NCI-H128 (cell line): ENCODE measurements around the gene TBC1D8.

Source experiments
- DNase-seq: peaks from one replicate; lab custom pipeline; 2025; ENCODE audit not compliant: unreplicated experiment; lab: John Stamatoyannopoulos, UW

Gene TBC1D8

GRCh38 chr2:101004620-101005325 lies 146.4 kb downstream of the TBC1D8 start:
- DNase-seq: no peak

GRCh38 chr2:101003278-101003775 lies 147.9 kb downstream of the TBC1D8 start:
- DNase-seq: no peak

DNA sequence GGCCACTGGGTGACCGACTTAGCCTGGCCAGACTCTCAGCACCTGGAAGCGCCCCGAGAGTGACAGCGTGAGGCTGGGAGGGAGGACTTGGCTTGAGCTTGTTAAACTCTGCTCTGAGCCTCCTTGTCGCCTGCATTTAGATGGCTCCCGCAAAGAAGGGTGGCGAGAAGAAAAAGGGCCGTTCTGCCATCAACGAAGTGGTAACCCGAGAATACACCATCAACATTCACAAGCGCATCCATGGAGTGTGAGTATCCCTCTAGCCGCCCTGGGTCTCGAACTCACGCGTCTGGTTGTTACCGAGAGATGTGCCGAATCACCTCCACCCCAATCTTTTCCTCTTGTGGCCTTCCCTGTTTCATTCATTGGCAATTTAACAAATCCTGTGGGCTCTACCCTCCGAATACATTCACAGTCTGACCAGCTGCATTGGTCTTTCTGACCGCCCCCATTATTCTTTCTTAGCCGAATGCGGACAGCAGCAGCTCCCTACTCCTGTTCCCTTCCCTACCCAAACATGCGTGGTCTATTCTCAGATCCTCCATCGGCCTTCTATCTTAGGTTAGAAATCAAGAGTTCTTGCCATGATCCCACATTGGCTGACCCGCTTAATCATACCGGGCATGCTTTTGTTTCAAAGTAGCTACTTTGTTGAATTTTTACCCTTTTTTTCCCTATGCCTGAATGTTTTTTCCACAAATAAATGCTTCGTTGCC lies 148.5 kb downstream of the TBC1D8 start:
- DNase-seq: no peak

GRCh38 chr2:101001691-101002561 lies 149.3 kb downstream of the TBC1D8 start, which contains the start of gene RPL31:
Gene RPL31 (plus strand): TSS chr2:101002289. CDS start chr2:101002702, 413 bp downstream.
- DNase-seq: peak; percentile 67

DNA sequence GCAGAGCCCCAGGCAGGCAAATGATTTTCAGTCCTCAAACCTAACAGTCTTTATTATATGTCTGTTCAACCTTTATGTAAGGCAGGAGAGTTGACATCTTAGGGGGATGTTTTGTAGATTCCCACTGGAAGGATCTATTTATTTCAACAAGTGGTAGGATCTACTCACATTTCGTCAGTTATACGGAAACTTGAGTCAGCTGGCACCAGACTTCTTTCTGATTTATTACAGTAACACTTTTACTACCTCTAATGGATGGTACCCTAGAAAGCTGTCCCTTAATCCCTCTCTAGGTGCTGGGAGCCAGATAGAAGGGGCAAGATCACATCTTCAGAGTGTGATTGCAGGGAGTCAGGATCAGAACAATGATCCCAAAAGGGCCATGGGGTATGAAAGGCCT lies 151.2 kb downstream of the TBC1D8 start:
- no peak for DNase-seq

DNA sequence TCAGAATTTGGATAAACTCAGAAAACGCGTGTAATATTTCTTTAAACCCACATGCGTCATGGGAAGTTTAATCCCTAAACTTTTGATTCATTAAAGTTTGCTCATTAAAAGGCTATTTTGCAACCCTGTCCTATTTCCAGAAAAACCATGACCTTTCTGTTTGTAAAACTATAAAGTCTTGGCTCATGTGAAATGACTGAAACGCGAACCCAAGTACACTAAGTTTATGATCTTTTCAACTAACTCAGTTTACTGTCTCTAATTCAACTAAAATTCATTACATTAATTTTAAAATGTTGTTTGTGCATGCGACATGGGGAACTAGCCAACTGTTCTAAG lies 153.0 kb downstream of the TBC1D8 start:
- no peak for DNase-seq

DNA sequence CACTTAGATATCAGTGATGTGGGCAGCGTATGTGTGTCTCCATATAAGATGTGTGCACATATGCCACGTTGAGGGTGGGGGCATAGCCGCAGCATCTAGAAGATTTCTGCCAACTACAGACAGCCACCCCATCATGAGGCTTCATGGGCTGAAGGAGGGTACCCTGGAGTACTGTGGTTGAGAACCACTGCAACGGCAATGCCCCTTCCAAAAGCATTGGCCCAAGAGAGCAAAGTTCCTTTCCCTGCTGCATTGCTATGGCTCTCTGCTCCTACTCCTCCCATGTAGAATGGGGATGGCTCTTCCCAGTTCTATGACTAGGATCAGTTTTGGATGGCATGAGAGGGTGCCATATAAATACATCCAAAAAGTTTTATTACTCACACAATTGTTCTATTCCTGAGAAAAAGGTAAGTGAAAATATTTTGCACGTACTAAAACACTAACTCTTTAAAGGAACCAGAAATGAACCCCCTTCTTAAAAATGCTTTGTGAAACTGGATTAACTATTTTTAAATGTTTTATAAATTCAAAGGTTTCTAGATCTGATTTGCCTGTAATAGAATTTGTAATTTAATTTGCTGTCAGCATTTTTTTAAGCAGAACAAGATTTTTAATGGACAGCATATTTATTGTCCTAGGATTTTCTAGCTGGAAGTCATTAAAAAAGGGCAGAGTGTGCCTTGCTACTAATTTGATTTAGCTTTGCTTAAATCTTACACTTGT lies 153.5 kb downstream of the TBC1D8 start:
- DNase-seq: no peak

DNA sequence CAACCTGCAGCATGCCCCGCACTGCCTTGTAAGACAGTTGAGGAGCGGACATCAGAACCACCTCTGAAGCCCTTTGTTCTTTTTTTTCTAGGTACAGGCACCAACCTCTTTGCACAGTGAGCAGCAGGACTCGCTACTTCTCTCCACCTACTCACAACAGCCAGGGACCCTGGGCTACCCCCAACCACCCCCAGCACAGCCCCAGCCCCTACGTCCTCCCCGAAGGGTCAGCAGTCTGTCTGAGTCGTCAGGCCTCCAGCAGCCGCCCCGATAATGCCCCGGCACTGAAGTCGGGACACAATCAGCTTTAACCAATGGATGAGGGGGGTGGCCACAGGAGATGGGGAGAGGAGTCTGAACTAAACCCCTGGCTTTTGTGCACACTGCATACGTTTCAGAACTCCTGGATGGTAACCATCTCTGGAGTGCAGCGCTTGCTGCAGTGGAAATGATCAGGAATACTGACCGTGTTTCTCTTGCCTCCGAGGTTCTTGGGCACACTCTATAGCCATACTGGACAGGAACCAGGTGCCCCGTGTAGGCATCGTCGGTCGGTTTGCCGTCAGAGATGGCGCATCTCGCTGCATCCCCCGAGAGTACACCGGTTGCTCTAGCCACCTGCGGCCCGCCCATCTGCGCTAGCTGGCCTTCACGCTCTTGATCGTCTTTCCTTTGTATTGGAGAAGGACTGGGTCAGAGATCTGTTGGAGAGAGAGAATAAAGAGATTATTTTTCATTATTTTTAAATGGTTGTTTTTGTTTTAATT lies 155.7 kb downstream of the TBC1D8 start:
- DNase-seq: no peak

DNA sequence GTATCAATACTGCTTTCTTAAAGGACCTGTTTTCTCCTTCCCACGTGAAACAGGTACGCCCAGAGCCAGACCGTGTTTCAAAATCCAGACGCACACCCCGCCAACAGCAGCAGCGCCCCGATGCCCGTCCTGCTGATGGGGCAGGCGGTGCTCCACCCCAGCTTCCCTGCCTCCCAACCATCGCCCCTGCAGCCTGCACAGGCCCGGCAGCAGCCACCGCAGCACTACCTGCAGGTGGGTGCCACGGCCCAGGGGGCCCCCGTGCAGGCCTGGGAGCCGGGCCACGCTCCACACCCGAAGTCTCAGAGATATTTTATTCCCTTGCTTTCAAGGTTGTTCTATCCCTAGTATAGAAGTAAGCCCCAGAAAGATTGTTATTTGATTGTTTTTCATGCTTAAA lies 157.9 kb downstream of the TBC1D8 start:
- no peak for DNase-seq

- no peak for DNase-seq
Observed at GRCh38 chr2:100992262-100992661, 158.9 kb downstream of the TBC1D8 start.

GRCh38 chr2:100991404-100991773 lies 159.8 kb downstream of the TBC1D8 start:
- DNase-seq: no peak

DNA sequence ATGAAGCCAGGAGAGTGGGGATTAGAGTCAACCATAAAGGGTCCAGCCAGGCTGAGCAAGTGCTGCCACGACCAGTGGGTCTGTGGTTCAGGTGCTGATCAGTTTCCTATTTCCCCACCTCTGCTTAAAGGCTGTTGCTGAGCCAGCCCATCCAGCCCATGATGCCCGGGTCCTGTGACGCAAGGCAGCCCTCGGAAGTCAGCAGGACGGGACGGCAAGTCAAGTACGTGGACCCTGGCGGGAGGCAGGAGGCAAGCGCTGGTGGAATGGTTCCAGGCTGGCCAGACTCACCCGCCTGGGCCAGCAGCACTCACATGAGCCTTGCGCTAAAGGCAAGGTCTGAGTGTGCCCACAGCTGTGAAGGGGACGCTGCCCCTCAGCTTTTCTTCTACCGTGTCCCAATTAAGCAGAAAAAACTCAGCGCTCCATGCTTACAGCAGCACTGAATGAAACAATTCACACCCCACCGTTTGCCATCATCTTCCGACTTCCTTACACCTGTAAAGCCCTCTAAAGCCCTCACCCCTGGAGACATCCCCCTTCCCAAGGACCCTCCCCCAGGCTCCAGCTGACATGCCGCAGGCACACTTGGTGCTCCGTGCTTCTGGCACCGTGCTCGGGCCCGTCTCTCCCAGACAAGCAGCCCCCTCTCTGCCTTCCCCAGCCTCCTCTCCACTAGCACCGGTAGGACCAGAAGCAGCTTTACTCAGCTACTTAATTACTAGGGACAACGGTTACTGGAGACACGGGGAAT lies 160.4 kb downstream of the TBC1D8 start:
- DNase-seq: no peak

GRCh38 chr2:100990166-100990565 lies 161.0 kb downstream of the TBC1D8 start:
- no peak for DNase-seq

GRCh38 chr2:100989666-100990065 lies 161.5 kb downstream of the TBC1D8 start:
- DNase-seq: no peak

- no peak for DNase-seq
Observed at GRCh38 chr2:100988630-100989417, 162.4 kb downstream of the TBC1D8 start.

GRCh38 chr2:100987974-100988373 lies 163.2 kb downstream of the TBC1D8 start:
- DNase-seq: no peak

DNA sequence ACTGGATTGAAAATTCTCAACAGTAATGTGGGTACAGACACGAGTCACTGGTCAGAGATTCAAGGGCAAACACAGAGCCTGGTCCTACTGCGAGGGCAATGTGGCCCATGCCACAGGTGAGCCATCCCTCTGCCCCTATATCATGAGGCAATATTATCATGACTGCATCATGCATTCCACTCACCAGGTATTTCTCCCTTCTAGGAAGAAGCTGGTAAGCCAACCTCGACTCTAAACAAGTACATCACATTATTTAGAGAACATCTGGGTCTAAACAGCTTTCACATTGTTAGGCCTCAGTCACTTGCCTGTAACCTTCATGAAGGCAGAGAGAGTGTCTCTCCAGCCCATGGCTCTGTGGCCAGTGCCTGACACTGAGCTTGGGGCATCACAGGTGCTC lies 163.6 kb downstream of the TBC1D8 start:
- DNase-seq: no peak

DNA sequence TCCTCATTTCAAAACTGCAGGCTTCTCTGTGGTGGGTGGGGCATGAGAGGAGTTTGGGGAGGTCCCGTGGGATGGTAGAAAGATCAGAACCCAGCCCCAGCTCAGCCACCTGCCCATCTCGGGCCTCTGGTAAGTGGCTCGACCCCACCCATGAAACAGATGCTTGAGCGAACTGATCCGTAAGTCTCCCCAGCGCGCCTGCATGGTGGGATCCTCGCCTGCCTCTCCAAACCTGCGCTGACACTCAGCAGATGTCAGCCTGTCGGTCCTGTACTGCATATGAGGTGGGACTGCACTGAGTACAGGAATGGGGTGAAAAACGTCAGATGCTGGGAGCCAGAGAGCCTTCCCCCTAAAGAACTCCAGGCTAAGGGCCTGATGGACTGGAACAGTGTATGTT lies 165.0 kb downstream of the TBC1D8 start:
- DNase-seq: no peak

DNA sequence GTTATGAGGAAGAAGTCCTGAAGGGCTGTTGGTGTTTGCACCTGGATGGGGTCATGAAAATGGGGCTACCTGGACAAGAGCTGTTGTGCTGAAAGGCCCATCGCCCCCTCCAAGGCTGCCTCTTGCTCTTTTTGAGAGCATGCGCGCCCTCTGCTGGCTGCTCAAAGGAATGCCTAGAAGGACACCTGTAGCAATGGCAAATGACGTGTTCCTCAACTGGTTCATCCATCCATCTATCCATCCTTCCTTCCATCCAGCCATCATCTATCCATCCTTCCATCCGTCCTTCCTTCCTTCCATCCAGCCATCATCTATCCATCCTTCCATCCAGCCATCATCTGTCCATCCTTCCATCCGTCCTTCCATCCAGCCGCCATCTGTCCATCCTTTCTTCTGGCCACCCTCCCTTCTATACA lies 166.3 kb downstream of the TBC1D8 start:
- peak; percentile 66 for DNase-seq
